SK-N-MC (cell line): ENCODE data around the gene ELMO3.

Experiments
- DNase-seq: peaks from one replicate; pipeline ENCODE4 v3.0.0-alpha.2; 2011; ENCODE audit warnings: low read depth, low spot score
- H3K27ac ChIP-seq: fragments of 200-600 bp; sonication (generic); 2 replicates; pipeline ENCODE4 v1.5.1; 2016; ENCODE audit warnings: mixed run types
- H3K36me3 ChIP-seq: fragments of 200-600 bp; sonication (generic); 2 replicates; pipeline ENCODE4 v1.6.1; 2017; ENCODE audit warnings: antibody characterized with exemption, low read length, mixed read lengths; ENCODE audit not compliant: insufficient read depth
- H3K4me3 ChIP-seq: fragments of 200-600 bp; sonication (generic); 2 replicates; pipeline ENCODE4 v1.5.1; 2016
- H3K9ac ChIP-seq: fragments of 200-600 bp; sonication (generic); 2 replicates; pipeline ENCODE4 v1.8.0; 2017; ENCODE audit warnings: mixed run types, mixed read lengths; ENCODE audit not compliant: insufficient read length
- H3K9me3 ChIP-seq: fragments of 200-600 bp; sonication (generic); 2 replicates; pipeline ENCODE4 v1.6.1; 2017; ENCODE audit warnings: low read depth, mild to moderate bottlenecking, antibody characterized with exemption, low read length, moderate library complexity, mixed read lengths
- EZH2 ChIP-seq: fragments of 200-600 bp; sonication (generic); IDR thresholded peaks from one replicate; pipeline ENCODE4 v1.6.1; 2017; ENCODE audit warnings: antibody characterized with exemption
- FOXP2 ChIP-seq: optimal IDR thresholded peaks from 2 replicates; pipeline ENCODE3; 2011; ENCODE audit warnings: mild to moderate bottlenecking, moderate library complexity; ENCODE audit not compliant: insufficient read depth; ENCODE audit errors: extremely low read length, control extremely low read depth
- POLR2AphosphoS5 ChIP-seq: IDR thresholded peaks from 2 replicates; pipeline ENCODE4 v1.6.1; 2012; ENCODE audit warnings: mild to moderate bottlenecking, low read depth, low read length, borderline replicate concordance

Gene ELMO3

GRCh38 chr16:67197704-67198103, 1.2 kb upstream of the ELMO3 start:
- H3K27ac ChIP-seq, result no peak overlapping the region
- H3K36me3 ChIP-seq, result peaks cover 18% of the 10 kb centered on the region; the same call in 1 of the 2 replicates
- TF ChIP-seq FOXP2 (no peak), EZH2 (no peak), POLR2AphosphoS5 (no peak)

GRCh38 chr16:67198238-67198734, 645 bp upstream of the ELMO3 start:
- no peak overlapping the region for H3K27ac ChIP-seq
- no peak overlapping the region for H3K9ac ChIP-seq
- DNase-seq, result no peak
- peaks cover 18% of the 10 kb centered on the region; the same call in 1 of the 2 replicates for H3K36me3 ChIP-seq
- no peak overlapping the region for H3K4me3 ChIP-seq
- no peaks in the 10 kb centered on the region for H3K9me3 ChIP-seq
- TF ChIP-seq EZH2 (no peak), FOXP2 (no peak)

More at GRCh38 chr16:67197704-67198103, 1.2 kb upstream of the ELMO3 start:
- H3K9ac ChIP-seq, result no peak overlapping the region
- no peaks in the 10 kb centered on the region for H3K9me3 ChIP-seq
- no peak for DNase-seq
- no peak overlapping the region for H3K4me3 ChIP-seq

GRCh38 chr16:67199808-67200198, 872 bp downstream of the ELMO3 start:
- H3K27ac ChIP-seq, result no peak overlapping the region
- no peak for DNase-seq
- peaks cover 12% of the 10 kb centered on the region; the same call in 1 of the 2 replicates for H3K36me3 ChIP-seq
- no peaks in the 10 kb centered on the region for H3K9me3 ChIP-seq
- no peak overlapping the region for H3K4me3 ChIP-seq
- TF ChIP-seq FOXP2, result no peak
- TF ChIP-seq POLR2AphosphoS5, result no peak
- no peak for TF ChIP-seq EZH2
- no peak overlapping the region for H3K9ac ChIP-seq

DNA sequence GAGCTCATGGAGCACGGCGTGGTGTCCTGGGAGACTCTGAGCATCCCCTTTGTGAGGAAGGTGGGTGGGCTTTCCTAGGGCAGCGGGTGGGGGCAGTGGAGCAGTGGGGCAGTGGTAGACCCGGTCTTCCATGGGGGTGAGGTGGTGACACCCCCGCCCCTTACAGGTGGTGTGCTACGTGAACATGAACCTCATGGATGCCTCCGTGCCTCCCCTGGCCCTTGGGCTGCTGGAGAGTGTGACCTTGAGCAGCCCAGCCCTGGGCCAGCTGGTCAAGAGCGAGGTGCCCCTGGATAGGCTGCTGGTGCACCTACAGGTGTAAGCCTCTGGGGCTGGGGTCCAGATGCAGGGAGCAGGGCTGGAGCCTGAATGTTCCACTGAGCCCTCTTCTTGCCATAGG, 1.6 kb downstream of the ELMO3 start:
- Histone ChIP-seq H3K27ac (no peak overlapping the region), H3K4me3 (no peak overlapping the region), H3K9ac (no peak overlapping the region), H3K36me3 (peaks cover 6% of the 10 kb centered on the region; the same call in 1 of the 2 replicates), H3K9me3 (no peaks in the 10 kb centered on the region)
- no peak for DNase-seq
- TF ChIP-seq POLR2AphosphoS5, result no peak
- TF ChIP-seq FOXP2, result no peak
- TF ChIP-seq EZH2, result no peak

DNA sequence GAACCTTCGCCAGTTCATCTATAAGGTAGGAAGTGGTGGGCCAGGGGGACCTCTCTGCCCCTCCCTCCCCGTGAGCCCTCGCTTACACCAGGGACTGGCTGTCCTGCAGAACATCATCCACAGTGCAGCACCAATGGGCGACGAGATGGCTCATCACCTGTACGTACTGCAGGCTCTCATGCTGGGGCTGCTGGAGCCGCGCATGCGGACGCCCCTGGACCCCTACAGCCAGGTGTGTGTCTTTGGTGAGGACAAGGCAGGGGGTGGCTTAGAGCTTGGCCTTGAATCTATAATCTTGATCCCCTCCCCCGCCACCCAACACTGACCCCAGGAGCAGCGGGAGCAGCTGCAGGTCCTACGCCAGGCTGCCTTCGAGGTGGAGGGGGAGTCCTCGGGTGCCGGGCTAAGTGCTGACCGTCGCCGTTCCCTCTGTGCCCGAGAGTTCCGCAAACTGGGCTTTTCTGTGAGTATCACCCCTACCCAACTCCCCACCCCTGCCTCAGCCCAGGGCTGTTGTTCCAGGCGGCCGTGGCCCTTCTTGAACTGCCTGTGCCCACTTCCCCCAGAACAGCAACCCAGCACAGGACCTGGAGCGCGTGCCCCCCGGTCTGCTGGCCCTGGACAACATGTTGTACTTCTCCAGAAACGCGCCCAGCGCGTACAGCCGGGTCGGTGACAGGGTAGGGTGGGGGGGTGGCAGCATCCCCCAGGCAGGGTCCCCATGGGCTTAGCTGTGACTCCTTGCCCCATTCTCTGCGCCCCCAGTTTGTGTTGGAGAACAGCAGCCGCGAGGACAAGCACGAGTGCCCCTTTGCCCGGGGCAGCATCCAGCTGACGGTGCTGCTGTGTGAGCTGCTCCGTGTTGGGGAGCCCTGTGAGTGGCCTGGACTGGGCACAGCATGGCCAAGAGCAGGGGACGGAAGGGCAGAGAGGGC, 2.7 kb downstream of the ELMO3 start:
- Histone ChIP-seq H3K9me3 (no peaks in the 10 kb centered on the region), H3K27ac (no peak overlapping the region), H3K36me3 (no peaks in the 10 kb centered on the region; the same call in 1 of the 2 replicates), H3K4me3 (no peak overlapping the region), H3K9ac (no peak overlapping the region)
- no peak for DNase-seq
- TF ChIP-seq POLR2AphosphoS5 (no peak), FOXP2 (no peak), EZH2 (no peak)

- Histone ChIP-seq H3K4me3 (no peak overlapping the region), H3K9ac (no peak overlapping the region), H3K36me3 (no peaks in the 10 kb centered on the region; the same call in 1 of the 2 replicates), H3K9me3 (no peaks in the 10 kb centered on the region), H3K27ac (no peak overlapping the region)
- DNase-seq, result no peak
- TF ChIP-seq POLR2AphosphoS5, result no peak
Observed at GRCh38 chr16:67202426-67202825, 3.5 kb downstream of the ELMO3 start.

DNA sequence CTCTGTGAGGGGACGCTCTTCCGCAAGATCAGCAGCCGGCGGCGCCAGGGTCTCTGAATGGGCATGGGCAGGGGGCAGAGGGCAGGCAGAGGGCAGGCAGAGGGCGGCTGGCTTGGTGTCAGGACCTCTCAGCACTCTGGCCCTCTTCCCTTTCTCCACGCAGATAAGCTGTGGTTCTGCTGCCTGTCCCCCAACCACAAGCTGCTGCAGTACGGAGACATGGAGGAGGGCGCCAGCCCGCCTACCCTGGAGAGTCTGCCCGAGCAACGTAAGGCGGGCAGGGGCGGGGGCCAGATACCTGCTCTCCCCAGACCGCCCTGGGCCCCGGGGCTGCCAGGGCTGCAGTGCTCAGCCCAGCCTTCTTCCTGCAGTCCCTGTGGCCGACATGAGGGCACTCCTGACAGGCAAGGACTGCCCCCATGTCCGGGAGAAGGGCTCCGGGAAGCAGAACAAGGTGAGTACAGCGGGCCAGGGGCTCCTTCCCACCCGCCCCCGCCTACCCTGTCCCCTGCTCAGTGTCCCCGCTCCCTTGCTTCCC, 4.1 kb downstream of the ELMO3 start:
- Histone ChIP-seq H3K27ac (no peak overlapping the region), H3K4me3 (no peak overlapping the region), H3K36me3 (no peaks in the 10 kb centered on the region; the same call in 1 of the 2 replicates), H3K9ac (no peak overlapping the region), H3K9me3 (no peaks in the 10 kb centered on the region)
- no peak for TF ChIP-seq FOXP2
- no peak for TF ChIP-seq EZH2
- TF ChIP-seq POLR2AphosphoS5, result no peak
- DNase-seq, result no peak

GRCh38 chr16:67204076-67204475, 5.1 kb downstream of the ELMO3 start:
- H3K9me3 ChIP-seq, result no peaks in the 10 kb centered on the region
- H3K4me3 ChIP-seq, result no peak overlapping the region
- no peak overlapping the region for H3K9ac ChIP-seq
- no peak for DNase-seq
- TF ChIP-seq FOXP2 (no peak), POLR2AphosphoS5 (no peak), EZH2 (no peak)
- H3K36me3 ChIP-seq, result no peaks in the 10 kb centered on the region
- H3K27ac ChIP-seq, result no peak overlapping the region
